Left ventricle myocardium inferior (tissue), 1 donor: ENCODE measurements around the gene CNGB1. TPM values are rescaled to one million over a fixed set of nuclear protein-coding genes. Genes with fewer than 3 reads are reported as not detected.

ENCODE experiments used
- DNase-seq: peaks from one replicate; pipeline ENCODE4 v3.0.0-alpha.2; 2020
- H3K27ac ChIP-seq: fragments of 200-600 bp; replicated peaks from 2 replicates; pipeline ENCODE4 v1.8.0; 2021
- H3K27me3 ChIP-seq: fragments of 200-600 bp; 2 replicates; pipeline ENCODE4 v1.8.0; 2021; ENCODE audit warnings: low read depth
- H3K36me3 ChIP-seq: fragments of 200-600 bp; 2 replicates; pipeline ENCODE4 v1.8.0; 2021
- H3K4me1 ChIP-seq: fragments of 200-600 bp; 2 replicates; pipeline ENCODE4 v1.8.0; 2021
- H3K4me3 ChIP-seq: fragments of 200-600 bp; 2 replicates; pipeline ENCODE4 v1.8.0; 2021; ENCODE audit warnings: mild to moderate bottlenecking, moderate library complexity
- H3K9me3 ChIP-seq: fragments of 200-600 bp; replicated peaks from 2 replicates; pipeline ENCODE4 v1.8.0; 2021
- CTCF ChIP-seq: fragments of 200-600 bp; IDR thresholded peaks from 2 replicates; pipeline ENCODE4 v1.8.0; 2021; ENCODE audit warnings: antibody characterized with exemption, mild to moderate bottlenecking, borderline replicate concordance
- intact Hi-C: fragments of 100-400 bp; cut with micrococcal nuclease; formaldehyde crosslinking; loops from one replicate; pipeline ENCODE4 v1.11.0; 2022
- total RNA-seq: library from RNA; stranded (reverse); fragmentation: NEBNext Ultra II Directional; extraction: Animal tissue kit (Norgen Biotek cat#: 25700); gene quantifications from one replicate; pipeline ENCODE4 v1.2.1, GENCODE V29; 2021
- donor health status: DM: no; HTN: yes; CAD: no; lungs with severe emphysema.

The CNGB1 gene
- total RNA-seq, 1 donor from 2014 or later, result not detected

GRCh38 chr16:57986196-57986595 lies 15.3 kb upstream of the CNGB1 start:
- no peaks in the 10 kb centered on the region for H3K36me3 ChIP-seq
- no peaks in the 10 kb centered on the region for H3K27me3 ChIP-seq
- H3K4me1 ChIP-seq, result peaks cover 25% of the 10 kb centered on the region
- H3K9me3 ChIP-seq, result no peaks in the 10 kb centered on the region
- no peak overlapping the region for H3K27ac ChIP-seq
- intact Hi-C loops, result no loop called here
- no peak for TF ChIP-seq CTCF
- DNase-seq, result no peak
- H3K4me3 ChIP-seq, result no peak overlapping the region

GRCh38 chr16:57985204-57986181 lies 14.6 kb upstream of the CNGB1 start:
- Histone ChIP-seq H3K9me3 (no peaks in the 10 kb centered on the region), H3K4me3 (peak overlapping the region; percentile 70), H3K36me3 (no peaks in the 10 kb centered on the region), H3K27ac (peak overlapping the region; percentile 16), H3K27me3 (no peaks in the 10 kb centered on the region), H3K4me1 (peaks cover 25% of the 10 kb centered on the region)
- TF ChIP-seq CTCF, result no peak
- no peak for DNase-seq
- intact Hi-C loops, result no loop called here

- Histone ChIP-seq H3K9me3 (no peaks in the 10 kb centered on the region), H3K4me1 (peaks cover 25% of the 10 kb centered on the region), H3K4me3 (peak overlapping the region; percentile 70), H3K36me3 (no peaks in the 10 kb centered on the region), H3K27me3 (no peaks in the 10 kb centered on the region), H3K27ac (no peak overlapping the region)
- intact Hi-C loops, result no loop called here
- DNase-seq, result peak; percentile 84
- TF ChIP-seq CTCF, result no peak
Observed at GRCh38 chr16:57984443-57985203, 13.7 kb upstream of the CNGB1 start.

GRCh38 chr16:57982385-57982784 lies 11.5 kb upstream of the CNGB1 start:
- DNase-seq, result no peak
- intact Hi-C loops, result no loop called here
- Histone ChIP-seq H3K27ac (no peak overlapping the region), H3K27me3 (no peaks in the 10 kb centered on the region), H3K9me3 (no peaks in the 10 kb centered on the region), H3K36me3 (no peaks in the 10 kb centered on the region), H3K4me1 (peaks cover 18% of the 10 kb centered on the region), H3K4me3 (no peak overlapping the region)
- no peak for TF ChIP-seq CTCF

- H3K4me1 ChIP-seq, result peaks cover 20% of the 10 kb centered on the region
- intact Hi-C loops, result no loop called here
- no peak overlapping the region for H3K27ac ChIP-seq
- H3K27me3 ChIP-seq, result no peaks in the 10 kb centered on the region
- H3K36me3 ChIP-seq, result no peaks in the 10 kb centered on the region
- DNase-seq, result no peak
- no peaks in the 10 kb centered on the region for H3K9me3 ChIP-seq
- no peak for TF ChIP-seq CTCF
- no peak overlapping the region for H3K4me3 ChIP-seq
Observed at GRCh38 chr16:57981636-57982035, 10.7 kb upstream of the CNGB1 start.
